Body of pancreas (tissue), 4 donors: ENCODE measurements around the gene TMED4. TPM values are rescaled to one million over a fixed set of nuclear protein-coding genes. Genes with fewer than 3 reads are reported as not detected.
"Not testable (repeated sequence)": the region's sequence is repeated elsewhere in the genome, so short reads cannot be mapped to it uniquely, and the experiment has no call there.

Source experiments
- ATAC-seq: fragments of 150-250 bp; one replicate; pipeline ENCODE4 v1.9.1; 2016
- DNase-seq, 4 donors: peaks; one replicate each; pipeline ENCODE4 v3.0.0-alpha.2; 2019
- H3K27ac ChIP-seq, 4 donors: fragments of 200-600 bp; sonication (generic); 1 replicate in 3 of 4; 2 replicates in 1 of 4; pipeline versions ENCODE4 v1.5.1 to v1.6.1; 2016 to 2019; ENCODE audit warnings: mild to moderate bottlenecking in 1 of 4, mixed read lengths in 1 of 4, moderate library complexity in 1 of 4
- H3K27me3 ChIP-seq, 2 donors: fragments of 200-600 bp; sonication (generic); one replicate each; pipeline ENCODE4 v1.6.0; 2016; ENCODE audit warnings: mild to moderate bottlenecking in 1 of 2
- H3K36me3 ChIP-seq, 2 donors: fragments of 200-600 bp; sonication (generic); replicated peaks in 1 of 2; 2 replicates each; pipeline ENCODE4 v1.5.1; 2016; ENCODE audit warnings: low read depth in 2 of 2; ENCODE audit not compliant: insufficient read depth in 1 of 2
- H3K4me1 ChIP-seq: fragments of 200-600 bp; sonication (generic); one replicate; pipeline ENCODE4 v1.6.0; 2016
- H3K4me3 ChIP-seq, 2 donors: fragments of 200-600 bp; sonication (generic); 1 replicate in 1 of 2; 2 replicates in 1 of 2; pipeline ENCODE4 v1.5.1; 2016 to 2019
- H3K9me3 ChIP-seq, 3 donors: fragments of 200-600 bp; sonication (generic); 1 replicate in 2 of 3; 2 replicates in 1 of 3; pipeline ENCODE4 v1.5.1; 2016
- CTCF ChIP-seq, 7 experiments: fragments of 450-650 bp in 4 of 7; fragments of 200-600 bp in 3 of 7; sonication (generic) in 3 of 7; IDR thresholded peaks; one replicate each; pipeline ENCODE4 v1.5.1; 2016 to 2019; ENCODE audit warnings: antibody characterized with exemption in 7 of 7
- POLR2A ChIP-seq, 3 donors: fragments of 450-650 bp; IDR thresholded peaks; one replicate each; pipeline ENCODE4 v1.6.1; 2016; ENCODE audit warnings: antibody characterized with exemption in 3 of 3, mild to moderate bottlenecking in 2 of 3
- WGBS, 2 donors: methylation state at CpG; one replicate each; pipeline ENCODE4 v1.1.5; 2017; 5-methylcytosine and 5-hydroxymethylcytosine counted together
- intact Hi-C: fragments of 100-400 bp; cut with DNase I; formaldehyde crosslinking; loops from one replicate; pipeline ENCODE4 v1.15.1; 2023
- total RNA-seq, 2 donors: library from RNA; depleted of rRNA; stranded (reverse); fragments of >200 nt; gene quantifications; one replicate each; pipeline ENCODE4 v1.1.0, GENCODE V29; 2016

The TMED4 gene
- total RNA-seq, 2 donors from 2014 or later: 52.4 to 65.6 TPM

- 77 to 88% methylated on average over 9 to 16 of the region's 16 CpGs for WGBS, 2 donors
- H3K27ac ChIP-seq: no peak overlapping the region
- H3K9me3 ChIP-seq: no peaks in the 10 kb centered on the region
- peak; percentile 49 for ATAC-seq
- no peak overlapping the region for H3K4me3 ChIP-seq
- TF ChIP-seq CTCF (IDR thresholded peaks at IDR 0.05): no peak
- no peak for TF ChIP-seq POLR2A (IDR thresholded peaks at IDR 0.05)
- H3K36me3 ChIP-seq: peaks cover 24 to 36% of the 10 kb centered on the region in 2 donors
- H3K4me1 ChIP-seq: peaks cover 7% of the 10 kb centered on the region
- intact Hi-C loops: loop anchor here (10.0 kb wide), 1 partner anchor 331 kb away; no protein-coding TSS in a partner anchor
- DNase-seq: no peak
- no peaks in the 10 kb centered on the region for H3K27me3 ChIP-seq
Measured at GRCh38 chr7:44565795-44566559, 16.1 kb downstream of the TMED4 start.

DNA sequence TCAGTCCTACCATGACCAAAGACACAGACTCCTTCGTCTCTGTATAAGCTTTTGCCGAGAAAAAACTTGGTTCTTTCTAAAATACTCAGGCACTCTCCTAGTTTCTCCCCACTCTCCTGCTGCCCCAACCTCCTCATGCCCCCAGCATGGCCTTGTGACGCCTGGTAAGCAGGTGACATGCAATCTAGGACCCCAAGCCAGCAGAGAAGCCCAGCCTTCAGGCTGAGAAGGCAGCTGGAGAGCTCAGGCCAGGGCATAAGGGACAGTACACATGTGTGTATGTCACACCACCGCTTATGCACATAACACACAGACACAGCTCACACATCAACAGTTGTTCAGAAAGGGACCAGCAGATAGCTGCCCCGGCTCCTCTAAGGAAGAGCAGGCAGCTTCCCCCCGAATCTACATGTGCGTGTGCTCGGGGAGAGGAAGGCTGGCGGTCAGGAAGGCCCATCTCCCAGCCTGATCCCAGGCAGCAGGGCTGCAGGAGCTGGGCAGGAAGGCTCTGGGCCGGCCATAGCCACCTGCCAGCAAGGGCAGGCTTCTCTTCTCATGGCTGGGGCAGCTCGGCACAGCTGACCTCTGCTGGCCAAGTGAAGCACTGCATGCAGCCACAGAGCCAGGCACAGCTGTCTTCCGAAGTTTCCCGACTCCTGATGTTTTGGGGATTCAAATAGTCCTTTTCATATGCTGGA is 16.8 kb downstream of the TMED4 start:
- Histone ChIP-seq H3K4me1 (peaks cover 7% of the 10 kb centered on the region), H3K27me3 (no peaks in the 10 kb centered on the region), H3K9me3 (no peaks in the 10 kb centered on the region), H3K27ac (no peak overlapping the region), H3K4me3 (no peak overlapping the region), H3K36me3 (peaks cover 17 to 32% of the 10 kb centered on the region in 2 donors)
- 57 to 87% methylated on average over 9 to 13 of the region's 13 CpGs for WGBS, 2 donors
- peak; percentile 70 to 78 (median 74) for DNase-seq
- intact Hi-C loops: loop anchor here (10.0 kb wide), 1 partner anchor 330 kb away; no protein-coding TSS in a partner anchor
- peak; percentile 86 for ATAC-seq
- TF ChIP-seq CTCF (IDR thresholded peaks at IDR 0.05): peak; percentile 91 to 97 (median 92)
- no peak for TF ChIP-seq POLR2A (IDR thresholded peaks at IDR 0.05)

- ATAC-seq (no peak), DNase-seq (no peak)
- Histone ChIP-seq H3K9me3 (no peaks in the 10 kb centered on the region), H3K4me3 (no peak overlapping the region), H3K27ac (no peak overlapping the region), H3K4me1 (peaks cover 7% of the 10 kb centered on the region), H3K36me3 (peaks cover 17 to 26% of the 10 kb centered on the region in 2 donors), H3K27me3 (no peaks in the 10 kb centered on the region)
- TF ChIP-seq POLR2A (IDR thresholded peaks at IDR 0.05) (no peak), CTCF (IDR thresholded peaks at IDR 0.05) (no peak)
- 85 to 88% methylated on average over 2 of the region's 2 CpGs for WGBS, 2 donors
- intact Hi-C loops: loop anchor here (10.0 kb wide), 1 partner anchor 330 kb away; no protein-coding TSS in a partner anchor
Measured at GRCh38 chr7:44564606-44565005, 17.4 kb downstream of the TMED4 start.

- no peaks in the 10 kb centered on the region for H3K27me3 ChIP-seq
- ATAC-seq (no peak), DNase-seq (no peak)
- H3K4me1 ChIP-seq: peaks cover 7% of the 10 kb centered on the region
- peaks cover 12% of the 10 kb centered on the region in 2 donors for H3K36me3 ChIP-seq
- no peaks in the 10 kb centered on the region for H3K9me3 ChIP-seq
- no peak overlapping the region for H3K4me3 ChIP-seq
- 84 to 100% methylated on average over 3 of the region's 3 CpGs for WGBS, 2 donors
- H3K27ac ChIP-seq: no peak overlapping the region
- intact Hi-C loops: loop anchor here (10.0 kb wide), 1 partner anchor 328 kb away; no protein-coding TSS in a partner anchor
- TF ChIP-seq CTCF (IDR thresholded peaks at IDR 0.05) (no peak), POLR2A (IDR thresholded peaks at IDR 0.05) (no peak)
Measured at GRCh38 chr7:44563171-44563679, 18.8 kb downstream of the TMED4 start.

- intact Hi-C loops: loop anchor here (10.0 kb wide), 1 partner anchor 328 kb away; no protein-coding TSS in a partner anchor
- WGBS, 2 donors: 90 to 98% methylated on average over 5 to 8 of the region's 8 CpGs
- H3K27me3 ChIP-seq, DNase-seq, H3K4me3 ChIP-seq, H3K27ac ChIP-seq, ATAC-seq, H3K36me3 ChIP-seq, H3K4me1 ChIP-seq, H3K9me3 ChIP-seq: not testable (repeated sequence)
Measured at GRCh38 chr7:44562622-44562962, 19.4 kb downstream of the TMED4 start.
